HEK293 (cell line): Measurements from ENCODE around the gene RINL.

ENCODE experiments used
- MZF1 ChIP-seq: fragments of 450-650 bp; formaldehyde crosslinking; IDR thresholded peaks from 2 replicates; pipeline ENCODE4 v1.5.1; 2017; ENCODE audit warnings: missing biosample characterization, missing genetic modification characterization, borderline replicate concordance
- PRDM1 ChIP-seq: fragments of 450-650 bp; formaldehyde crosslinking; IDR thresholded peaks from 2 replicates; pipeline ENCODE4; 2016; ENCODE audit warnings: missing biosample characterization, missing genetic modification characterization
- SP2 ChIP-seq: fragments of 450-650 bp; formaldehyde crosslinking; IDR thresholded peaks from 2 replicates; pipeline ENCODE4 v1.5.1; 2016; ENCODE audit warnings: missing biosample characterization, missing genetic modification characterization
- SP3 ChIP-seq: fragments of 450-650 bp; formaldehyde crosslinking; IDR thresholded peaks from 2 replicates; pipeline ENCODE4 v1.5.1; 2016; ENCODE audit warnings: missing biosample characterization, missing genetic modification characterization
- WT1 ChIP-seq: fragments of 450-650 bp; formaldehyde crosslinking; IDR thresholded peaks from 2 replicates; pipeline ENCODE4 v1.5.1; 2016; ENCODE audit warnings: missing biosample characterization, missing genetic modification characterization
- ZBTB21 ChIP-seq: fragments of 450-650 bp; formaldehyde crosslinking; IDR thresholded peaks from 2 replicates; pipeline ENCODE4 v1.5.1; 2017; ENCODE audit warnings: missing biosample characterization, missing genetic modification characterization
- ZFP37 ChIP-seq: fragments of 450-650 bp; formaldehyde crosslinking; IDR thresholded peaks from 2 replicates; pipeline ENCODE4 v1.5.1; 2016; ENCODE audit warnings: missing biosample characterization, missing genetic modification characterization
- ZNF2 ChIP-seq: fragments of 450-650 bp; formaldehyde crosslinking; IDR thresholded peaks from 2 replicates; pipeline ENCODE4 v1.5.1; 2016; ENCODE audit warnings: missing biosample characterization, missing genetic modification characterization
- ZNF23 ChIP-seq: fragments of 450-650 bp; formaldehyde crosslinking; IDR thresholded peaks from 2 replicates; pipeline ENCODE4 v1.5.1; 2016; ENCODE audit warnings: missing biosample characterization, missing genetic modification characterization, borderline replicate concordance
- ZNF394 ChIP-seq: fragments of 450-650 bp; formaldehyde crosslinking; IDR thresholded peaks from 2 replicates; pipeline ENCODE4 v1.5.1; 2016; ENCODE audit warnings: missing biosample characterization, missing genetic modification characterization, mild to moderate bottlenecking, moderate library complexity, borderline replicate concordance
- ZNF404 ChIP-seq: fragments of 450-650 bp; formaldehyde crosslinking; IDR thresholded peaks from 2 replicates; pipeline ENCODE4 v1.5.1; 2017; ENCODE audit warnings: missing biosample characterization, missing genetic modification characterization
- ZNF416 ChIP-seq: fragments of 450-650 bp; formaldehyde crosslinking; IDR thresholded peaks from 2 replicates; pipeline ENCODE4 v1.5.1; 2016; ENCODE audit warnings: missing biosample characterization, missing genetic modification characterization
- ZNF423 ChIP-seq: fragments of 450-650 bp; formaldehyde crosslinking; IDR thresholded peaks from 2 replicates; pipeline ENCODE4 v1.5.1; 2016; ENCODE audit warnings: missing biosample characterization, missing genetic modification characterization
- ZNF433 ChIP-seq: fragments of 450-650 bp; formaldehyde crosslinking; IDR thresholded peaks from 2 replicates; pipeline ENCODE4 v1.5.1; 2016; ENCODE audit warnings: missing biosample characterization, missing genetic modification characterization, low read depth
- ZNF473 ChIP-seq: fragments of 450-650 bp; formaldehyde crosslinking; IDR thresholded peaks from 2 replicates; pipeline ENCODE4 v1.5.1; 2017; ENCODE audit warnings: missing biosample characterization, missing genetic modification characterization
- ZNF501 ChIP-seq: fragments of 450-650 bp; formaldehyde crosslinking; IDR thresholded peaks from 2 replicates; pipeline ENCODE4 v1.5.1; 2016; ENCODE audit warnings: missing biosample characterization, missing genetic modification characterization
- ZNF529 ChIP-seq: fragments of 450-650 bp; formaldehyde crosslinking; IDR thresholded peaks from 2 replicates; pipeline ENCODE4 v1.5.1; 2017; ENCODE audit warnings: missing genetic modification characterization, missing biosample characterization; ENCODE audit not compliant: insufficient replicate concordance
- ZNF555 ChIP-seq: fragments of 450-650 bp; formaldehyde crosslinking; conservative IDR thresholded peaks from 2 replicates; pipeline ENCODE4 v1.5.1; 2017; ENCODE audit warnings: missing biosample characterization, mild to moderate bottlenecking, missing genetic modification characterization, inconsistent platforms
- ZNF560 ChIP-seq: fragments of 450-650 bp; formaldehyde crosslinking; IDR thresholded peaks from 2 replicates; pipeline ENCODE4 v1.5.1; 2017; ENCODE audit warnings: missing biosample characterization, missing genetic modification characterization, borderline replicate concordance
- ZNF600 ChIP-seq: fragments of 450-650 bp; formaldehyde crosslinking; IDR thresholded peaks from 2 replicates; pipeline ENCODE4 v1.5.1; 2016; ENCODE audit warnings: missing biosample characterization, missing genetic modification characterization
- ZNF701 ChIP-seq: fragments of 450-650 bp; formaldehyde crosslinking; IDR thresholded peaks from 2 replicates; pipeline ENCODE4 v1.5.1; 2016; ENCODE audit warnings: missing biosample characterization, missing genetic modification characterization
- ZNF76 ChIP-seq: fragments of 450-650 bp; formaldehyde crosslinking; IDR thresholded peaks from 2 replicates; pipeline ENCODE4; 2016; ENCODE audit warnings: low read depth, missing biosample characterization, missing genetic modification characterization, borderline replicate concordance
- ZNF776 ChIP-seq: fragments of 450-650 bp; formaldehyde crosslinking; IDR thresholded peaks from 2 replicates; pipeline ENCODE4 v1.5.0; 2017; ENCODE audit warnings: missing biosample characterization, missing genetic modification characterization, borderline replicate concordance
- ZNF777 ChIP-seq: fragments of 450-650 bp; formaldehyde crosslinking; IDR thresholded peaks from 2 replicates; pipeline ENCODE4 v1.5.1; 2017; ENCODE audit warnings: missing biosample characterization, missing genetic modification characterization, borderline replicate concordance
- ZNF843 ChIP-seq: fragments of 450-650 bp; formaldehyde crosslinking; IDR thresholded peaks from 2 replicates; pipeline ENCODE4 v1.5.1; 2016; ENCODE audit warnings: missing biosample characterization, missing genetic modification characterization
- TF ChIP-seq, protein P1 (sequence below): fragments of 450-650 bp; formaldehyde crosslinking; IDR thresholded peaks from 2 replicates; pipeline ENCODE4 v1.5.1; 2016; ENCODE audit warnings: missing biosample characterization, missing genetic modification characterization
- TF ChIP-seq, protein P2 (sequence below): fragments of 450-650 bp; formaldehyde crosslinking; IDR thresholded peaks from 2 replicates; pipeline ENCODE4 v1.5.1; 2017; ENCODE audit warnings: missing biosample characterization, missing genetic modification characterization
- TF ChIP-seq, protein P3 (sequence below): fragments of 450-650 bp; formaldehyde crosslinking; IDR thresholded peaks from 2 replicates; pipeline ENCODE4 v1.5.1; 2016; ENCODE audit warnings: missing biosample characterization, missing genetic modification characterization, low read depth
- TF ChIP-seq, protein P4 (sequence below): fragments of 450-650 bp; formaldehyde crosslinking; IDR thresholded peaks from 2 replicates; pipeline ENCODE4 v1.5.1; 2016; ENCODE audit warnings: missing biosample characterization, missing genetic modification characterization
- TF ChIP-seq, protein P5 (sequence below): fragments of 450-650 bp; formaldehyde crosslinking; IDR thresholded peaks from 2 replicates; pipeline ENCODE4 v1.5.1; 2016; ENCODE audit warnings: missing biosample characterization, missing genetic modification characterization, borderline replicate concordance

RINL gene

DNA sequence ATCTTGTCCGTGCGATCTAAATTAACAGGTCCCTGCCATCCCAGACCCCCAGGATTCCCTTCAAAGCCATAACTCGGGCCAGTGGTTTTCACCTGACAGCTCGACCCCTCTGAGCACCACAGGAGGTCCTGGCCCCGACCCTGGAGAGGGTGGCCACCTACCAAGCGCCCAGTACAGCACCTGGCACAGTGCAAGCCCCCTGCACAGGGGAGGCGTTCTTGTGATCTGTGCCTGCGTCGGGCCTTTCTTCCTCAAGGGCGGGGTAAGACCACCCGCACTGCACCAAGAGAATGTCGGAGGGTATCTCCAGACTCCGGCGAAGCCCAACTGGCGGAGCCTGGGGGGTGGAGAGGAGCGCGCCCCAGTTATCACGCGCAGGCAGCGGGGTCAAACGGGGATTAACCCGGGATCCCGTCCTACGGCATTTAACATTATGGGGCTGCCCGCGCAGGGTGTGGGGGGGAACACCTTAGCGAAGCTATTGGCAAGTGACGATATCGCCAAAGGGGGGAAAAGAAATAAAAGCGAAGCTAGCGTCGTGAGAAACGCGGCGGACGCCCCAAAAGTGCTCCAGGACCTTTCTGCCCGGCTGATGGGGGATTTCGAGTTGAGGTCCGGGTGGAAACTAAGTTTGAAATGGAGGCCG is 27.0 kb downstream of the RINL start (continued):
- TF ChIP-seq, protein P1, sequence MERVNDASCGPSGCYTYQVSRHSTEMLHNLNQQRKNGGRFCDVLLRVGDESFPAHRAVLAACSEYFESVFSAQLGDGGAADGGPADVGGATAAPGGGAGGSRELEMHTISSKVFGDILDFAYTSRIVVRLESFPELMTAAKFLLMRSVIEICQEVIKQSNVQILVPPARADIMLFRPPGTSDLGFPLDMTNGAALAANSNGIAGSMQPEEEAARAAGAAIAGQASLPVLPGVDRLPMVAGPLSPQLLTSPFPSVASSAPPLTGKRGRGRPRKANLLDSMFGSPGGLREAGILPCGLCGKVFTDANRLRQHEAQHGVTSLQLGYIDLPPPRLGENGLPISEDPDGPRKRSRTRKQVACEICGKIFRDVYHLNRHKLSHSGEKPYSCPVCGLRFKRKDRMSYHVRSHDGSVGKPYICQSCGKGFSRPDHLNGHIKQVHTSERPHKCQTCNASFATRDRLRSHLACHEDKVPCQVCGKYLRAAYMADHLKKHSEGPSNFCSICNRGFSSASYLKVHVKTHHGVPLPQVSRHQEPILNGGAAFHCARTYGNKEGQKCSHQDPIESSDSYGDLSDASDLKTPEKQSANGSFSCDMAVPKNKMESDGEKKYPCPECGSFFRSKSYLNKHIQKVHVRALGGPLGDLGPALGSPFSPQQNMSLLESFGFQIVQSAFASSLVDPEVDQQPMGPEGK (tag by site-specific recombination) = peak; percentile 70; the same call in 1 of the 2 replicates
- TF ChIP-seq ZNF701 (tag by site-specific recombination) (0 out of 2 replicates have a peak, but pooled peaks have one; percentile 12), ZNF600 (peak; percentile 87), ZNF560 (tag by site-specific recombination) (no peak), SP2 (tag by site-specific recombination) (no peak; the same call in 1 of the 2 replicates), ZNF404 (tag by site-specific recombination) (no peak), ZNF473 (tag by site-specific recombination) (no peak), ZNF777 (tag by site-specific recombination) (no peak; the same call in 1 of the 2 replicates), ZNF76 (tag by site-specific recombination) (no peak), ZNF501 (no peak; the same call in 1 of the 2 replicates), ZNF394 (tag by site-specific recombination) (no peak), ZNF776 (no peak), ZNF843 (tag by site-specific recombination) (no peak; the same call in 1 of the 2 replicates), ZFP37 (tag by site-specific recombination) (peak; percentile 70; the same call in 1 of the 2 replicates), PRDM1 (tag by site-specific recombination) (peak; percentile 30; the same call in 1 of the 2 replicates), ZNF423 (tag by site-specific recombination) (peak; percentile 90), ZNF433 (tag by site-specific recombination) (no peak), SP3 (tag by site-specific recombination) (no peak), ZNF23 (tag by site-specific recombination) (no peak), ZNF2 (no peak), MZF1 (peak; percentile 20; the same call in 1 of the 2 replicates), ZNF529 (tag by site-specific recombination) (no peak), ZNF416 (tag by site-specific recombination) (no peak), ZBTB21 (tag by site-specific recombination) (no peak), WT1 (peak; percentile 4), ZNF555 (no peak)
- TF ChIP-seq, protein P2, sequence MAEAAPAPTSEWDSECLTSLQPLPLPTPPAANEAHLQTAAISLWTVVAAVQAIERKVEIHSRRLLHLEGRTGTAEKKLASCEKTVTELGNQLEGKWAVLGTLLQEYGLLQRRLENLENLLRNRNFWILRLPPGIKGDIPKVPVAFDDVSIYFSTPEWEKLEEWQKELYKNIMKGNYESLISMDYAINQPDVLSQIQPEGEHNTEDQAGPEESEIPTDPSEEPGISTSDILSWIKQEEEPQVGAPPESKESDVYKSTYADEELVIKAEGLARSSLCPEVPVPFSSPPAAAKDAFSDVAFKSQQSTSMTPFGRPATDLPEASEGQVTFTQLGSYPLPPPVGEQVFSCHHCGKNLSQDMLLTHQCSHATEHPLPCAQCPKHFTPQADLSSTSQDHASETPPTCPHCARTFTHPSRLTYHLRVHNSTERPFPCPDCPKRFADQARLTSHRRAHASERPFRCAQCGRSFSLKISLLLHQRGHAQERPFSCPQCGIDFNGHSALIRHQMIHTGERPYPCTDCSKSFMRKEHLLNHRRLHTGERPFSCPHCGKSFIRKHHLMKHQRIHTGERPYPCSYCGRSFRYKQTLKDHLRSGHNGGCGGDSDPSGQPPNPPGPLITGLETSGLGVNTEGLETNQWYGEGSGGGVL = peak; percentile 16; the same call in 1 of the 2 replicates
- TF ChIP-seq, protein P3, sequence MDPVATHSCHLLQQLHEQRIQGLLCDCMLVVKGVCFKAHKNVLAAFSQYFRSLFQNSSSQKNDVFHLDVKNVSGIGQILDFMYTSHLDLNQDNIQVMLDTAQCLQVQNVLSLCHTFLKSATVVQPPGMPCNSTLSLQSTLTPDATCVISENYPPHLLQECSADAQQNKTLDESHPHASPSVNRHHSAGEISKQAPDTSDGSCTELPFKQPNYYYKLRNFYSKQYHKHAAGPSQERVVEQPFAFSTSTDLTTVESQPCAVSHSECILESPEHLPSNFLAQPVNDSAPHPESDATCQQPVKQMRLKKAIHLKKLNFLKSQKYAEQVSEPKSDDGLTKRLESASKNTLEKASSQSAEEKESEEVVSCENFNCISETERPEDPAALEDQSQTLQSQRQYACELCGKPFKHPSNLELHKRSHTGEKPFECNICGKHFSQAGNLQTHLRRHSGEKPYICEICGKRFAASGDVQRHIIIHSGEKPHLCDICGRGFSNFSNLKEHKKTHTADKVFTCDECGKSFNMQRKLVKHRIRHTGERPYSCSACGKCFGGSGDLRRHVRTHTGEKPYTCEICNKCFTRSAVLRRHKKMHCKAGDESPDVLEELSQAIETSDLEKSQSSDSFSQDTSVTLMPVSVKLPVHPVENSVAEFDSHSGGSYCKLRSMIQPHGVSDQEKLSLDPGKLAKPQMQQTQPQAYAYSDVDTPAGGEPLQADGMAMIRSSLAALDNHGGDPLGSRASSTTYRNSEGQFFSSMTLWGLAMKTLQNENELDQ (tag by site-specific recombination) = no peak
- TF ChIP-seq, protein P4, sequence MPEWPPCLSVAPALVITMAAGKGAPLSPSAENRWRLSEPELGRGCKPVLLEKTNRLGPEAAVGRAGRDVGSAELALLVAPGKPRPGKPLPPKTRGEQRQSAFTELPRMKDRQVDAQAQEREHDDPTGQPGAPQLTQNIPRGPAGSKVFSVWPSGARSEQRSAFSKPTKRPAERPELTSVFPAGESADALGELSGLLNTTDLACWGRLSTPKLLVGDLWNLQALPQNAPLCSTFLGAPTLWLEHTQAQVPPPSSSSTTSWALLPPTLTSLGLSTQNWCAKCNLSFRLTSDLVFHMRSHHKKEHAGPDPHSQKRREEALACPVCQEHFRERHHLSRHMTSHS (tag by site-specific recombination) = no peak
- TF ChIP-seq, protein P5, sequence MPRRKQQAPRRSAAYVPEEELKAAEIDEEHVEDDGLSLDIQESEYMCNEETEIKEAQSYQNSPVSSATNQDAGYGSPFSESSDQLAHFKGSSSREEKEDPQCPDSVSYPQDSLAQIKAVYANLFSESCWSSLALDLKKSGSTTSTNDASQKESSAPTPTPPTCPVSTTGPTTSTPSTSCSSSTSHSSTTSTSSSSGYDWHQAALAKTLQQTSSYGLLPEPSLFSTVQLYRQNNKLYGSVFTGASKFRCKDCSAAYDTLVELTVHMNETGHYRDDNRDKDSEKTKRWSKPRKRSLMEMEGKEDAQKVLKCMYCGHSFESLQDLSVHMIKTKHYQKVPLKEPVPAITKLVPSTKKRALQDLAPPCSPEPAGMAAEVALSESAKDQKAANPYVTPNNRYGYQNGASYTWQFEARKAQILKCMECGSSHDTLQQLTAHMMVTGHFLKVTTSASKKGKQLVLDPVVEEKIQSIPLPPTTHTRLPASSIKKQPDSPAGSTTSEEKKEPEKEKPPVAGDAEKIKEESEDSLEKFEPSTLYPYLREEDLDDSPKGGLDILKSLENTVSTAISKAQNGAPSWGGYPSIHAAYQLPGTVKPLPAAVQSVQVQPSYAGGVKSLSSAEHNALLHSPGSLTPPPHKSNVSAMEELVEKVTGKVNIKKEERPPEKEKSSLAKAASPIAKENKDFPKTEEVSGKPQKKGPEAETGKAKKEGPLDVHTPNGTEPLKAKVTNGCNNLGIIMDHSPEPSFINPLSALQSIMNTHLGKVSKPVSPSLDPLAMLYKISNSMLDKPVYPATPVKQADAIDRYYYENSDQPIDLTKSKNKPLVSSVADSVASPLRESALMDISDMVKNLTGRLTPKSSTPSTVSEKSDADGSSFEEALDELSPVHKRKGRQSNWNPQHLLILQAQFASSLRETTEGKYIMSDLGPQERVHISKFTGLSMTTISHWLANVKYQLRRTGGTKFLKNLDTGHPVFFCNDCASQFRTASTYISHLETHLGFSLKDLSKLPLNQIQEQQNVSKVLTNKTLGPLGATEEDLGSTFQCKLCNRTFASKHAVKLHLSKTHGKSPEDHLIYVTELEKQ (tag by site-specific recombination) = 0 out of 2 replicates have a peak, but pooled peaks have one; percentile 24
